ENCODE data around the gene FGF4.
"Not testable (repeated sequence)": the region's sequence is repeated elsewhere in the genome, so short reads cannot be mapped to it uniquely, and the experiment has no call there.

DNA sequence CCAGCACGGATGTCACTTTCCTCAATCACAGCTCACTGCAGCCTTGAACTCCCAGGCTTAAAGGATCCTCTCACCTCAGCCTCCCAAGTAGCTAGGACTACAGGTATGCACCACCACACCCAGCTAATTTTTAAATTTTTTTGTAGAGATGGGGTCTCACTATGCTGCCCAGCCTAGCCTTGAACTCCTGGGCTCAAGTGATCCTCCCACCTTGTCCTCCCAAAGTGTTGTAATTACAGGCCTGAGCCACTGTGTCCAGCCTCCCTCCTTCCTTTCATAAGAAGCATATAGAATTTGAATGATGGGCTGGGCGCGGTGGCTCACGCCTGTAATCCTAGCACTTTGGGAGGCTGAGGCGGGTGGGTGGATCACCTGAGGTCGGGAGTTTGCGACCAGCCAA lies 10.2 kb downstream of the FGF4 start:
- TF ChIP-seq, protein P1, sequence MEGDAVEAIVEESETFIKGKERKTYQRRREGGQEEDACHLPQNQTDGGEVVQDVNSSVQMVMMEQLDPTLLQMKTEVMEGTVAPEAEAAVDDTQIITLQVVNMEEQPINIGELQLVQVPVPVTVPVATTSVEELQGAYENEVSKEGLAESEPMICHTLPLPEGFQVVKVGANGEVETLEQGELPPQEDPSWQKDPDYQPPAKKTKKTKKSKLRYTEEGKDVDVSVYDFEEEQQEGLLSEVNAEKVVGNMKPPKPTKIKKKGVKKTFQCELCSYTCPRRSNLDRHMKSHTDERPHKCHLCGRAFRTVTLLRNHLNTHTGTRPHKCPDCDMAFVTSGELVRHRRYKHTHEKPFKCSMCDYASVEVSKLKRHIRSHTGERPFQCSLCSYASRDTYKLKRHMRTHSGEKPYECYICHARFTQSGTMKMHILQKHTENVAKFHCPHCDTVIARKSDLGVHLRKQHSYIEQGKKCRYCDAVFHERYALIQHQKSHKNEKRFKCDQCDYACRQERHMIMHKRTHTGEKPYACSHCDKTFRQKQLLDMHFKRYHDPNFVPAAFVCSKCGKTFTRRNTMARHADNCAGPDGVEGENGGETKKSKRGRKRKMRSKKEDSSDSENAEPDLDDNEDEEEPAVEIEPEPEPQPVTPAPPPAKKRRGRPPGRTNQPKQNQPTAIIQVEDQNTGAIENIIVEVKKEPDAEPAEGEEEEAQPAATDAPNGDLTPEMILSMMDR (IDR thresholded peaks at IDR 0.05): not testable (repeated sequence)
- not testable (repeated sequence) for TF ChIP-seq EP300 (IDR thresholded peaks at IDR 0.05)
